ENCODE results near the gene UNCX. TPM values are rescaled to one million over a fixed set of nuclear protein-coding genes. Genes with fewer than 3 reads are reported as not detected.

UNCX gene
- total RNA-seq, 1 experiment from 2014 or later: 1.9 TPM

GRCh38 chr7:1244700-1245523 is 12.2 kb downstream of the UNCX start:
- DNase-seq (ENCODE audit: low spot score): no peak
- no peaks in the 10 kb centered on the region for H3K36me3 ChIP-seq (ENCODE audit: insufficient read depth, low read length, poor library complexity, severe bottlenecking)
- no TSS peak for BruUV-seq (replicated peaks)
- no peaks in the 10 kb centered on the region for H3K9me3 ChIP-seq (ENCODE audit: low read depth, low read length, poor library complexity, severe bottlenecking)
- H3K27ac ChIP-seq (ENCODE audit: low read depth, low read length, poor library complexity, severe bottlenecking): no peak overlapping the region
- POLR2A ChIA-PET (ENCODE audit: low non-redundant PET): no interaction called here
- peaks cover 82% of the 10 kb centered on the region for H3K27me3 ChIP-seq (replicated peaks; ENCODE audit: insufficient read depth, low read depth, low read length, poor library complexity)
- CTCF ChIA-PET: no interaction called here
- H3K4me1 ChIP-seq (ENCODE audit: insufficient read depth, low read length, poor library complexity, severe bottlenecking): peaks cover 55% of the 10 kb centered on the region
- intact Hi-C loops (cut with micrococcal nuclease; ENCODE audit: unreplicated experiment): no loop called here
- H3K4me3 ChIP-seq (ENCODE audit: low read depth, low read length, poor library complexity, severe bottlenecking): no peak overlapping the region
- TF ChIP-seq CTCF (conservative IDR thresholded peaks at IDR 0.05; ENCODE audit: low read depth, low read length) (no peak), EZH2 (IDR thresholded peaks at IDR 0.05; ENCODE audit: borderline replicate concordance, low read depth, low read length, poor library complexity, severe bottlenecking) (no peak)

DNA sequence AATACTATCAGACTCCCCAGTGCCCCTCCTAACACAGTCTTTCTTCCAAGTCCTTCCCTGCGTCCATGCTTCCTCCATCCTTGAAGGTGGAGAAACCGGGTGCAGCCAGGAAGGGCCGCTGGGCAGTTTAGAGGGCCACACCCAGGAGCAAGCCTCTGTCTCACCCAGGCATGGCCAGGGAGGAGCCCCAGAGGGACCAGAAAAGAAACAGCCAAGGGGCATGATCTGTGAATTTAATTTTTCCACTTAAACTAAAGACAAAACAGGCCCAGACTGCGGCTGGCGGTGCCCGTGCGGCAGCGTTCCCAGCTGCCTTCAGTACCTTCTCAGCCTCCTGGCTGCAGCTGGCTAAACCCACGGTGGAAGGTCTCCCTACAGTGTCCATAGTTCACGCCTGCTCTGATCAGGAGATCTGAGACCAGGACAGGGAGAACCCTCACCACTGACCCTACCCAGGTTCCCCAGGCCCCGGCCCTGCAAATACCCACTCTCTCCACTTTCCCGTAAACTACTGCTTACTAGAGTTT is 12.9 kb downstream of the UNCX start:
- Histone ChIP-seq H3K4me1 (ENCODE audit: insufficient read depth, low read length, poor library complexity, severe bottlenecking) (peaks cover 55% of the 10 kb centered on the region), H3K9me3 (ENCODE audit: low read depth, low read length, poor library complexity, severe bottlenecking) (no peaks in the 10 kb centered on the region), H3K4me3 (ENCODE audit: low read depth, low read length, poor library complexity, severe bottlenecking) (no peak overlapping the region), H3K27me3 (replicated peaks; ENCODE audit: insufficient read depth, low read depth, low read length, poor library complexity) (peaks cover 75% of the 10 kb centered on the region), H3K27ac (ENCODE audit: low read depth, low read length, poor library complexity, severe bottlenecking) (no peak overlapping the region), H3K36me3 (ENCODE audit: insufficient read depth, low read length, poor library complexity, severe bottlenecking) (no peaks in the 10 kb centered on the region)
- POLR2A ChIA-PET (ENCODE audit: low non-redundant PET): no interaction called here
- DNase-seq (ENCODE audit: low spot score): no peak
- intact Hi-C loops (cut with micrococcal nuclease; ENCODE audit: unreplicated experiment): no loop called here
- TF ChIP-seq CTCF (conservative IDR thresholded peaks at IDR 0.05; ENCODE audit: low read depth, low read length): no peak
- TF ChIP-seq EZH2 (IDR thresholded peaks at IDR 0.05; ENCODE audit: borderline replicate concordance, low read depth, low read length, poor library complexity, severe bottlenecking): no peak
- no TSS peak for BruUV-seq (replicated peaks)
- CTCF ChIA-PET: no interaction called here

DNA sequence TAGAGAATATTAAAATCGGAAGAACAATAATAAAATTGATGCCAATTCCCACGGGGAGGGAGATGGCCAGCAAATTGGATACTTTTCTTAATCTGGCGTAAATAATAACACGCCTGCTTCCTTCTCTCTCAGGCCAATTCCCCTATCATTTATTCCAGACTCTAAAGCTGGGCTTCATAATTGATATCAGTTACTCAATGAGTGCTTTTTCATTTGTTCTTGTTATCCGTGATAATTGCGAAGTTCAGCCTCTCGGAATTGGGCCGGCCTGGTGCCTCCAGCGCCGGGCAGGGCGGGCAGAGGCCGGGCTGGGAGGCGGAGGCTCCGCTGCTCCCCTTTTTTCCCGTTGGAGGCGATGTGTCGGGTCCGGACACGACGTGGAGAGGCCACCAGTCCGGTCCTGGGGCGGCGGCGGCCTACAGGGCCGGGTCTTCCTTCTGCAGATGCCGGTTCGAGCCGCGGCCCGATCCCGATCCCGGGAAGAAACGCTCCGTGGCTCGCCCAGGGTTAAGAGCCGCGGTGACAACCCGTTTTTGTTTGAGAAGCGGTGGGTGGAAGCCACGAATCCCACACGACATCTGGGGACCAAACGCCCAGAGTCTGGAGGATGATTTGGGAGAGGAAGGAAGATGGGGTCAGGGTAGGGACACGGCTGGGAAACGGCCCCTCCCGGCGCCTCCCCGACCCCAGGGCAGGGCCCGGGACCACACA is 13.6 kb downstream of the UNCX start:
- no peaks in the 10 kb centered on the region for H3K9me3 ChIP-seq (ENCODE audit: low read depth, low read length, poor library complexity, severe bottlenecking)
- no peaks in the 10 kb centered on the region for H3K36me3 ChIP-seq (ENCODE audit: insufficient read depth, low read length, poor library complexity, severe bottlenecking)
- H3K27me3 ChIP-seq (replicated peaks; ENCODE audit: insufficient read depth, low read depth, low read length, poor library complexity): peaks cover 68% of the 10 kb centered on the region
- no TSS peak for BruUV-seq (replicated peaks)
- ChIA-PET CTCF (no interaction called here), POLR2A (ENCODE audit: low non-redundant PET) (interaction anchor here (0.7 kb wide), 1 partner anchor 110 kb away, joined by 3 read pairs; no protein-coding TSS in a partner anchor)
- H3K4me3 ChIP-seq (ENCODE audit: low read depth, low read length, poor library complexity, severe bottlenecking): no peak overlapping the region
- no peak overlapping the region for H3K27ac ChIP-seq (ENCODE audit: low read depth, low read length, poor library complexity, severe bottlenecking)
- H3K4me1 ChIP-seq (ENCODE audit: insufficient read depth, low read length, poor library complexity, severe bottlenecking): peaks cover 50% of the 10 kb centered on the region
- intact Hi-C loops (cut with micrococcal nuclease; ENCODE audit: unreplicated experiment): no loop called here
- TF ChIP-seq CTCF (conservative IDR thresholded peaks at IDR 0.05; ENCODE audit: low read depth, low read length): no peak
- TF ChIP-seq EZH2 (IDR thresholded peaks at IDR 0.05; ENCODE audit: borderline replicate concordance, low read depth, low read length, poor library complexity, severe bottlenecking): no peak
- DNase-seq (ENCODE audit: low spot score): no peak
